Endothelial cell of umbilical vein (primary cell): ENCODE data around the gene VTA1. TPM values are rescaled to one million over a fixed set of nuclear protein-coding genes. Genes with fewer than 3 reads are reported as not detected.
A peak's percentile ranks its signal among the peaks of the same experiment; 100 is the strongest.
"Not testable (repeated sequence)": the region's sequence is repeated elsewhere in the genome, so short reads cannot be mapped to it uniquely, and the experiment has no call there.

Source experiments
- BruUV-seq: library from RNA; stranded (reverse); fragments of 400-500 nt; replicated peaks from 2 replicates; lab custom pipeline; 2021; lab: Mats Ljungman, UMichigan
- CTCF ChIA-PET: fragments of 300-600, 350-600 bp; sonication (Branson Sonifier 250); formaldehyde crosslinking; loops from one replicate; lab custom pipeline; 2021; ENCODE audit warnings: antibody characterized with exemption, inconsistent platforms; lab: Charles Lee
- POLR2A ChIA-PET: fragments of 300-600, 350-600 bp; sonication (Branson Sonifier 250); formaldehyde crosslinking; loops from one replicate; lab custom pipeline; 2021; ENCODE audit warnings: antibody characterized with exemption, inconsistent platforms; lab: Charles Lee
- DNase-seq: peaks from one replicate; pipeline ENCODE4 v3.0.0-alpha.2; 2011; ENCODE audit warnings: low read depth, low spot score
- FAIRE-seq: peaks from 2 replicates; lab custom pipeline; 2011; peaks lifted over from hg19 to GRCh38; lab: Jason Lieb, UNC
- H2AFZ ChIP-seq: 2 replicates; pipeline ENCODE4 v1.6.0; 2012; ENCODE audit warnings: low read depth, low read length, control low read depth, inconsistent platforms
- H3K27ac ChIP-seq: 2 replicates; pipeline ENCODE4 v1.5.1; 2011; ENCODE audit warnings: low read depth, mild to moderate bottlenecking, control low read depth, low read length, moderate library complexity; ENCODE audit not compliant: insufficient read depth
- H3K27me3 ChIP-seq, 2 experiments: 2 replicates each; pipeline versions ENCODE4 v1.6.0 to v1.6.1; 2011; ENCODE audit warnings: low read length in 2 of 2, mixed read lengths in 1 of 2; ENCODE audit not compliant: control insufficient read depth in 2 of 2, insufficient read depth in 2 of 2
- H3K36me3 ChIP-seq, 2 experiments: 2 replicates in 1 of 2; 3 replicates in 1 of 2; pipeline ENCODE4 v1.5.1; 2011; ENCODE audit warnings: low read length in 2 of 2, mild to moderate bottlenecking in 1 of 2, moderate library complexity in 1 of 2; ENCODE audit not compliant: control insufficient read depth in 2 of 2, insufficient read depth in 2 of 2; ENCODE audit errors: extremely low read depth in 1 of 2
- H3K4me1 ChIP-seq: 3 replicates; pipeline ENCODE4 v1.5.1; 2011; ENCODE audit warnings: mild to moderate bottlenecking, low read length; ENCODE audit not compliant: control insufficient read depth, insufficient read depth; ENCODE audit errors: extremely low read depth
- H3K4me2 ChIP-seq: 2 replicates; pipeline ENCODE4 v1.6.1; 2011; ENCODE audit warnings: low read length, control low read depth, mixed read lengths; ENCODE audit not compliant: insufficient read depth
- H3K4me3 ChIP-seq, 3 experiments: fragments of 200-600 bp in 1 of 3; sonication (generic), shearing (Covaris generic) in 1 of 3; replicated peaks in 1 of 3; 2 replicates each; pipeline ENCODE4 v1.5.1; 2011 to 2016; ENCODE audit warnings: control low read depth in 3 of 3, low read length in 3 of 3, mild to moderate bottlenecking in 2 of 3, inconsistent platforms in 1 of 3, low read depth in 1 of 3, moderate library complexity in 1 of 3; ENCODE audit not compliant: insufficient read depth in 1 of 3
- H3K79me2 ChIP-seq: 2 replicates; pipeline ENCODE4 v1.6.0; 2012; ENCODE audit warnings: low read length, inconsistent platforms; ENCODE audit not compliant: control insufficient read depth, insufficient read depth
- H3K9ac ChIP-seq: replicated peaks from 2 replicates; pipeline ENCODE3; 2011; ENCODE audit warnings: low read length, control low read depth; ENCODE audit not compliant: insufficient read depth; ENCODE audit errors: extremely low read depth
- H3K9me1 ChIP-seq: replicated peaks from 3 replicates; pipeline ENCODE4 v1.6.0; 2011; ENCODE audit warnings: mild to moderate bottlenecking, low read length; ENCODE audit not compliant: control insufficient read depth, insufficient read depth; ENCODE audit errors: extremely low read depth
- H3K9me3 ChIP-seq: replicated peaks from 2 replicates; pipeline ENCODE4 v1.5.1; 2012; ENCODE audit warnings: low read length, inconsistent platforms; ENCODE audit not compliant: control insufficient read depth, insufficient read depth
- H4K20me1 ChIP-seq: replicated peaks from 2 replicates; pipeline ENCODE3; 2011; ENCODE audit warnings: mild to moderate bottlenecking, low read length; ENCODE audit not compliant: control insufficient read depth, insufficient read depth; ENCODE audit errors: extremely low read depth
- POLR2AphosphoS5 ChIP-seq: IDR thresholded peaks from 2 replicates; pipeline ENCODE4 v1.6.1; 2012; ENCODE audit warnings: low read depth, mild to moderate bottlenecking, control low read depth, low read length, moderate library complexity; ENCODE audit not compliant: insufficient read depth
- dilution Hi-C: fragments of 300-500 bp; cut with MboI; formaldehyde crosslinking; loops from one replicate; pipeline ENCODE4 v1.15.0; 2019; ENCODE audit warnings: low sequenced_read_pairs; ENCODE audit not compliant: extremely low pct_ligation_motif_present
- intact Hi-C: fragments of 100-400 bp; cut with micrococcal nuclease; formaldehyde crosslinking; loops from one replicate; pipeline ENCODE4 v1.10.0; 2022
- polyA plus RNA-seq, 4 experiments: library from polyadenylated mRNA; depleted of rRNA in 3 of 4; stranded (reverse) in 3 of 4; unstranded in 1 of 4; fragments of >200 nt; gene quantifications; 2 replicates each; pipeline versions ENCODE4 v1.2.1 to v1.2.3, GENCODE V29; 2011 to 2012; ENCODE audit warnings: missing spikeins in 1 of 4
- total RNA-seq: library from RNA; stranded (reverse); gene quantifications from 2 replicates; pipeline ENCODE4 v1.2.3, GENCODE V29; 2021
- TF ChIP-seq, protein P1 (sequence below), 2 donors: IDR thresholded peaks; 1 replicate in 1 of 2; 2 replicates in 1 of 2; pipeline ENCODE4 v1.5.1; 2011; ENCODE audit warnings: low read length in 2 of 2, mild to moderate bottlenecking in 2 of 2, moderate library complexity in 2 of 2, control low read depth in 1 of 2, inconsistent platforms in 1 of 2, low read depth in 1 of 2; ENCODE audit not compliant: insufficient read depth in 1 of 2; ENCODE audit errors: extremely low read depth in 1 of 2

Gene VTA1
- total and polyA plus RNA-seq, 2 donors (not counting 3 experiments of a cell fraction or from before 2014, with no cell fraction given), result 39.0 to 40.9 TPM

DNA sequence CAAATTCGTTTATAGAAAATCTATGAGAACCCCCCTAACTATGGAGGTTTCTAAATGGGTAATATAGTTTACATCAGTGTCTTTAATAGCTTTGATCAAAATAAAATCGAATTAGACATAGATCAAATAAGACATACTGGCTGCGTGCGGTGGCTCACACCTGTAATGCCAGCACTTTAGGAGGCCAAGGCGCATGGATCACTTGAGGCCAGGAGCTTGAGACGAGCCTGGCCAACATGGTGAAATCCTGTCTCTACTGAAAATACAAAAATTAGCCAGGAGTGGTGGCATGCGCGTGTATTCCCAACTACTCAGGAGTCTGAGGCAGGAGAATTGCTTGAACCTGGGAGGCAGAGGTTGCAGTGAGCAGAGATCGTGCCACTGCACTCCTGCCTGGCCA, 36.2 kb upstream of the VTA1 start:
- H3K4me1 ChIP-seq, DNase-seq, H3K79me2 ChIP-seq, H3K36me3 ChIP-seq, H3K4me2 ChIP-seq, H3K9me1 ChIP-seq, H3K4me3 ChIP-seq, H3K27me3 ChIP-seq, H3K9me3 ChIP-seq, H2AFZ ChIP-seq, H3K9ac ChIP-seq, H4K20me1 ChIP-seq, dilution Hi-C loops, H3K27ac ChIP-seq, BruUV-seq, FAIRE-seq: not testable (repeated sequence)
- ChIA-PET CTCF (interaction anchor here (0.6 to 4.1 kb wide), 8 partner anchors 39 to 516 kb away, joined by 3 to 60 read pairs (median 5); no protein-coding TSS in a partner anchor), POLR2A (interaction anchor here (0.7 kb wide), 1 partner anchor 11 kb away, joined by 4 read pairs; no protein-coding TSS in a partner anchor)
- intact Hi-C loops, result loop anchor here (5.0 kb wide), 1 partner anchor 859 kb away; no protein-coding TSS in a partner anchor

DNA sequence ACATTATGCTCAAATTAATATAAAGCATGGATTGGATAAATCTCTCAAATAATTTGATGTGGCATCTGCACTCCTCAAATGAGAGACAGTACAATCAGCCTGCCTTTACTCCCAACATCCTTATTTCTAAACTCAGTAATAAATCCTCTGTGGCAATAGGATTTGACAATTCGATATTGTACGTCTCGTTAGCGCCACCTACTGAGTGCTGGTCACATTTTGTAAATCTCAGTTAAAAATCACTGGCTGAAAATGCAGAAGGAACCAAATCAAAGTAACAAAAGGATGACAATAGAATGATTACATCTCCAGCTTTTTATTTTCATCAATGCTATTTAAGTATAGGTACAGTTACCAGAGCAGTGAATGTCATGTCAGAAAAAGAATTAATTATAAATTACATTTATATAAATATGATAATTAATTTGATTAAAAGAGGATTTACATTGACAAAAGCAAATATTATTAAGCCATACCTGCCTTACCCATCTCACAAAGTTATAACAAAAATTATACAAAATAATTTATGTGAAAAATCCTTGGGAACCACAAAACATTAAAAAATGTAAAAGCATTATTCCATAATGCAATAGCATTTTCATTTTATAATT, 34.5 kb upstream of the VTA1 start:
- H3K9ac ChIP-seq, result no peak overlapping the region
- no peaks in the 10 kb centered on the region for H3K9me3 ChIP-seq
- no peak overlapping the region for H3K4me3 ChIP-seq
- peak; percentile 76 for DNase-seq
- H3K27ac ChIP-seq, result no peak overlapping the region
- CTCF ChIA-PET, result interaction anchor here (0.9 to 4.1 kb wide), 9 partner anchors 10 to 548 kb away, joined by 3 to 60 read pairs (median 3); no protein-coding TSS in a partner anchor
- no peak overlapping the region for H2AFZ ChIP-seq
- FAIRE-seq, result peak; percentile 88
- BruUV-seq, result no TSS peak
- POLR2A ChIA-PET, result no interaction called here
- no peaks in the 10 kb centered on the region for H3K27me3 ChIP-seq
- H3K4me2 ChIP-seq, result no peak overlapping the region
- no peaks in the 10 kb centered on the region for H4K20me1 ChIP-seq
- H3K9me1 ChIP-seq, result no peaks in the 10 kb centered on the region
- no peaks in the 10 kb centered on the region for H3K79me2 ChIP-seq
- TF ChIP-seq POLR2AphosphoS5, result no peak
- TF ChIP-seq, protein P1, sequence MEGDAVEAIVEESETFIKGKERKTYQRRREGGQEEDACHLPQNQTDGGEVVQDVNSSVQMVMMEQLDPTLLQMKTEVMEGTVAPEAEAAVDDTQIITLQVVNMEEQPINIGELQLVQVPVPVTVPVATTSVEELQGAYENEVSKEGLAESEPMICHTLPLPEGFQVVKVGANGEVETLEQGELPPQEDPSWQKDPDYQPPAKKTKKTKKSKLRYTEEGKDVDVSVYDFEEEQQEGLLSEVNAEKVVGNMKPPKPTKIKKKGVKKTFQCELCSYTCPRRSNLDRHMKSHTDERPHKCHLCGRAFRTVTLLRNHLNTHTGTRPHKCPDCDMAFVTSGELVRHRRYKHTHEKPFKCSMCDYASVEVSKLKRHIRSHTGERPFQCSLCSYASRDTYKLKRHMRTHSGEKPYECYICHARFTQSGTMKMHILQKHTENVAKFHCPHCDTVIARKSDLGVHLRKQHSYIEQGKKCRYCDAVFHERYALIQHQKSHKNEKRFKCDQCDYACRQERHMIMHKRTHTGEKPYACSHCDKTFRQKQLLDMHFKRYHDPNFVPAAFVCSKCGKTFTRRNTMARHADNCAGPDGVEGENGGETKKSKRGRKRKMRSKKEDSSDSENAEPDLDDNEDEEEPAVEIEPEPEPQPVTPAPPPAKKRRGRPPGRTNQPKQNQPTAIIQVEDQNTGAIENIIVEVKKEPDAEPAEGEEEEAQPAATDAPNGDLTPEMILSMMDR (IDR thresholded peaks at IDR 0.05; ENCODE audit: extremely low read depth in 1 of 2, insufficient read depth in 1 of 2, low read depth in 1 of 2, low read length in 2 of 2), result peak; percentile 57
- no peaks in the 10 kb centered on the region for H3K36me3 ChIP-seq
- dilution Hi-C loops (no loop called here), intact Hi-C loops (loop anchor here (1.0 to 5.0 kb wide), 3 partner anchors 123 to 860 kb away; no protein-coding TSS in a partner anchor)
- H3K4me1 ChIP-seq, result no peaks in the 10 kb centered on the region
